GM19438 (cell line): Measurements from ENCODE around the gene MAML3.

ENCODE experiments used
- ATAC-seq: cut with Tn5 transposase; IDR thresholded peaks from one replicate; pipeline ENCODE4 v1.9.1; 2021; ENCODE audit warnings: low read depth; ENCODE audit not compliant: unreplicated experiment

The MAML3 gene

GRCh38 chr4:139908636-139909437 is 245.1 kb downstream of the MAML3 start:
- ATAC-seq: no peak

DNA sequence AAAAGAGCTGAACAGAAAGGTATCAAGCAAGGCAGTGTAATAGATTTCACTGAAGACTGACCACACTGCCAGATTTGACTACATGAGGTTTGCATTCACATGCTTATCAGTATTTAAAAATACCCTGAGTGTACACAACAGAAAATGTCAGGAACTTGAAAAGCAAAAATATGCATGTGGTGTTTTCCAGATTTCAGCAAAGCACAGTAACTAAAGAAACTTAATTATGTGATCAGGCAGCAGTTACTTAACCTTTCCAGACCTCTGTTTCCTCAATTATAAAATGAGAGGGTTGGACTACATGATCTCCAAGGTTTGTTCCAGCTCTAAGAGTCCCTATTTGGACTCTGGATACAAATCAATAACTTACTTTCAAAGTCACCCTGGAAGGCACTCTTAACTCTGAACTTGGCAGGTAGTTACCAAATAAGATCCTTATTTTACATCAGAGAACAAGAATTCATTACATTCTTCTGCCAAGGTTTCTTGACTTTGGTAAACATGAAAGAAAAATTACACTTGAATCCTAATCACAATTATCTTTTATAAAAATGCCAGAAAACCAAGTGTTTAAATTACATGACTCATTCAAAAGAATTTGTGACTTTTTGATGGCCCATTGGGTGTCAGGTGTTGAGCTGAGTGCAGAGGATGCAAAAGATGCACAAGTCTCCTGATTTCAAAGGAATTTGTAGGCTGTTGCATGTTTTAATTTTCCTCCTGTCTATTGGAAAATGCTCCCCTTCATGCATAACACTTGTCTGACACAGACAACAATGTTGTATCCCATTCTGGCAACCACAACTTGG is 246.8 kb downstream of the MAML3 start:
- ATAC-seq: no peak

- no peak for ATAC-seq
These were observed 248.5 kb downstream of the MAML3 start for GRCh38 chr4:139905489-139905888.

DNA sequence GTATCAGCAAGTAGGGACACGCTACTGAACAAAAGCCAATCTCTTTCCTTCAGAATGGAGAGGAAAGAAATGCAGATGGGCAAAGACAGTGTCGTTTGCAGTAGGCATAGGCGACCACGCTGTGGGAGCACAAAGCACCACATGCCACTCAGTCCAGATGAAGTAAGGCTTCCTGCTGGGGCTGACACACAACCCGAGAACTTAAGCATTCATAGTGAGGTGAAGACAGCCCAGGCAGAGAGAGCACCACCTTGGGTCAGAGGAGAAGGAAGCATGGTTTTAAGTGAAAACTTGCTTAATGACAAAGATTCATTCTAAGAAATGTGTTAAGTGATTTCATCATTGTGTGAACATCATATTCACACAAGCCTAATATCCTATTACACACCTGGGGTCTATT is 249.6 kb downstream of the MAML3 start:
- ATAC-seq: no peak

DNA sequence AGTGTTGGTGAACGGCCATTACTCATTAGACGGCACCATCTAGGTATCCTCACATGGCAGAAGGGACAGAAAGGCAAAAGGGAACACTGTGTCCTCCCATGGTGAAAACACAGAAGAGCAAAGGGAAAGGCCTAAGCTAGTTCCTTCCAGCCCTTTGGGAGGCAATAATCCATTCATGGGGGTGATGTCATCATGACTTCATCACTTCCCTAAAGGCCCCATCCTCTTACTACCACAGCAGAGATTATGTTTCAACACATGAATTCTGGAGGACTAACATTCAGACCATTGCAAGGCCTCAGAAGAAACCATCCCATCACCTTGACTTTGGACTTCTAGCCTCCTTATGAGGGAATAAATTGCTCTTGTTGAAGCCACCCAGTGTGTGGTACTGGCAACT is 250.1 kb downstream of the MAML3 start:
- no peak for ATAC-seq

GRCh38 chr4:139902321-139903320 is 251.4 kb downstream of the MAML3 start:
- ATAC-seq: no peak

DNA sequence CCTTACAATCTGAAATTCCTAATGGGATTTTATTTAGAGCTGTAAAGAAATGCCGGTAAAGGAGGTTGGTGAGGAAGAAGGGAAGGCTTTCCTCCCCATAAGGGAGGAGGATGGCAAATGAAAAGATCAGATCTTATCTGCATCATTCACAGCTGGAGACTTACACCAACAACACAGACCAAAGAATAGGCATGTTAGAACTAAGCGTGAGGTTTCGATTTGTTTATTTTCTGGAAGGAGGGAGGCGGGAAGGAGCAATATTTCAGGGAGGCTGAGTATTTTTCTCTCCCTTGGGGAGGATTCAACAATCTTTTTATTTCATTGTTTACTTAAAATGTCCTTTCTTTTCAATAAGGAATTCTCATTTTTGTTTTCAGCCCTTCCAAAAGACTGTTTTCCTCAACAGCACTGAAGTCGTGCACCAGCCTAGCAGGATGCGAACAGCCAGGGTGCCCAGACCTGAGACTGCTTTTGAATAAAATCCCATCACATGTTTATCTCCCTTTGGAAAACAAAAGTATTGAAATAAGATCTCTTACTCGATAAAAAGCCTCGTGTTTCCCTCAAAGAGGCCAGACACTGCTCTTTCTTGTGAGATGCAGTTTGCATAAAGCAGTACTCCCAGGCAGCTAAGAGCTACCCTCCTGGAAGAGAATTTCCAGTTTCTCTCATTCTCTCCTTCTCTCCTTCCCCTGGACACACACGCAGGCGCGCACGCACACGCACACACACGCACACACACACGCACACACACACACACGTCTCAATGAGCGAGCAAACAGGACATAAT is 252.3 kb downstream of the MAML3 start:
- ATAC-seq: no peak

GRCh38 chr4:139900964-139901376 is 253.0 kb downstream of the MAML3 start:
- ATAC-seq: no peak

DNA sequence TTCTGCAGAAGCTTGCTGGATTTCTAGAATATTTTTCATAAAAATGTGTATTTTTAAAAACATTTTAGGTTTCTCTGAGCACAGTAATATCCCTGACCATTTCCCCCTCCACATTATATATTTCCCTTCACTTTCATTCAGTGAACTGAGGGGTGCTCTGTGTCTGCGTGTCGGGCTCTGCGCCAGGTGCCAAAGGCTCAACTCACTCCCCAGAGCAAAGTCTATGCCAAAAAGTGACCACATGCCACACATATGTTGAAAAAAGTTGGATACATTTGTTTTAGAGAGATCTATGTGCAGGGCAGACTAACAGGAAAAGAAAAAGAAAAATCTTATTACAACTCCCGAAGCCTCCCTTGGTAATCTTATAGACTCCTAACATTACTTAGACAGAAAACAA is 254.6 kb downstream of the MAML3 start:
- no peak for ATAC-seq

- no peak for ATAC-seq
These were observed 255.7 kb downstream of the MAML3 start for GRCh38 chr4:139898293-139898692.

DNA sequence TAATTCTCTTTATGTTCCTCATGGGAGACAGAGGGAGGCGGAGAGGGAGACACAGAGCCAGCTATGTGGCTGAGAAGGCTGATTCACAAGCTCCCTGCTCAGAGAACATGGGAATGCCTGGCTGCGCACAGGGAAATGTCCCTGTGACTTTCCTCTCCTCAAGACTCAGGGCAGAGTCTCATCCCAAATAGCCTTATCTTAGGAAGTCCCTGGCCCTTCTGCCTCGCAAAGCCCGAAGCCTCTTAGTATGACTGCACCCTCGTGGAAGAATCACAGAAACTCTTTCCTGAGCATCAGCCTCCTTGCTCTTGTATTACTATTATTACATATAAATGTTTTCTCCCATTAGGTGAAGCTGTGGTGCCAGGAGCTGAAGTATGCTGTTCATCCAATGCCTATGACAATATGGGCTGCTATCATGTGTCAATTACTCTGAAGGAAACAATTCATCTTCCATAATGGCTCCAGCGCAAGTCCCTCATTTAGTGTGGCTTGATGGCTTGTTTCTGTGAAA is 257.8 kb downstream of the MAML3 start:
- ATAC-seq: no peak

DNA sequence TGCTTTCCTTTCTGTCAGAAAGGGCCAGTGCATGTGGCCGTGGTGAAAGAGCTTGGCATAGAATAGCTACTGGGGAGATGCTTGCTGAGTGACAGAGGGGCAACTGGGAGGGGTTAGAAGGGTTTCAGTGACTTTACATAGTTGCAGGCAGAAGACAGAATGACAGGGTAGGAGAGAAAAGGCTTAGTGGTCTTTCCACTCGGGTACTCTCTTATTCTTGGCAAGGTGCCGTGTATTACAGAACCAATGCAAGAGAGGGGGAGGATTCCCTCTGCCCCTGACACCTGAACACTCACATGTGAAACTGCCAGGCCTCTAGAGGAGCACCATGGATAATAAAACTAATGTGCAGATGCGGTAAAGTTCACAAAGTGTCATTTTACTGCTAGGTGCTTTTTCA is 260.2 kb downstream of the MAML3 start:
- no peak for ATAC-seq

DNA sequence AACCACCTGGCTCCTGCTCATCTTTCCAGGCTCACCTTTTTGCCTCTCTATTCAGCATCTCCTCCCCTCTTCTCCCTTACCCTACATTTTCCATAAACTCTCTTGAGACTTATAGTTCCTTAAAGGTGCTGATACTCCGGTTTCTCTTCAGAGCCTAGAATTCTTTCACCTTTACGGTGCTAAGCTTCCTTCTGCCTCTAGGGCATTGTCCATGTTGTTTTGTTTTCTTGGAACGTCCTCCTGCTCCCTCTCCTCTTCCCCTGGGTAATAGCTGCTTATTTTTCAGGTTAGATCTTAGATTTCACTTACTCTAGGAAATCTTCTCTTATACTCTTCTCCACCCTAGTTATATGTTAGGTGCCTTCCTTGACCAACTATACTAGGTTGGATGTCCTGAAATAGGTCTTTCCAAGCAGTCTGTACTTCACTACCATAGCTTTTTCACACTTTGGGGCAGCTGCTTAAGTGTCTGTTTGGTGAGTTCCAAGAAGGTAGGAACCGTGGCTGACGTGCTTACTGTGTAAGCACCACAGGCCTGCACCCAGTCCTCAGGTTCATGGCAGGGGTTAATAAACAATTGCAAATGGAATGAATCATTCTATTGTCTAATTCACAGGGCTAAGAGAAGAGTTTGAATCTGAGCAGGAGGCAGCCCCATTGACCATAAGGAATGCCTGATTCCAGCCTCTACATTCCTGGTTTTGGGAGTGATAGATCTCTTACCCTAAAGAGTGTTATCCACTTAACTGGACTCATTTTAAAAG is 260.8 kb downstream of the MAML3 start:
- no peak for ATAC-seq

DNA sequence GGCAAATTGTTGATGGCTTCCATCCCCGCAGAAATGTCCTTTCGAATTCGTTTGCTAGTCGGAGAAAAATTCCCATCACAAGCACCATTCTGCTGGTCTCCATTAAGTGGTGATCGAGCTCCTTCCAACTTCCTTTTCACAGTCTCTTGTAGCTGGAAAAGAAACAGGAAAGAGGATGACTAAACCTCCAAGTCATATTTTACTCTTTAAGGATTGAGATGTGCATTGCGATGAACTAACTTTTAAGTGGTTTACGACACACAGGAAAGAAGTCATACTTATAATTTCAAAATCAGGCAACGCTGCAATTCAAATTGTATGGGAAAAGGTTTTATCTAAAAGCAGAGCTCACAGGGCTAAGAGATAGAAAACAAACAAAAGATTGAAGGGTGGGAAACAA is 263.2 kb downstream of the MAML3 start:
- no peak for ATAC-seq

- no peak for ATAC-seq
These were observed 264.1 kb downstream of the MAML3 start for GRCh38 chr4:139889901-139890300.

GRCh38 chr4:139889264-139889663 is 264.7 kb downstream of the MAML3 start:
- no peak for ATAC-seq

DNA sequence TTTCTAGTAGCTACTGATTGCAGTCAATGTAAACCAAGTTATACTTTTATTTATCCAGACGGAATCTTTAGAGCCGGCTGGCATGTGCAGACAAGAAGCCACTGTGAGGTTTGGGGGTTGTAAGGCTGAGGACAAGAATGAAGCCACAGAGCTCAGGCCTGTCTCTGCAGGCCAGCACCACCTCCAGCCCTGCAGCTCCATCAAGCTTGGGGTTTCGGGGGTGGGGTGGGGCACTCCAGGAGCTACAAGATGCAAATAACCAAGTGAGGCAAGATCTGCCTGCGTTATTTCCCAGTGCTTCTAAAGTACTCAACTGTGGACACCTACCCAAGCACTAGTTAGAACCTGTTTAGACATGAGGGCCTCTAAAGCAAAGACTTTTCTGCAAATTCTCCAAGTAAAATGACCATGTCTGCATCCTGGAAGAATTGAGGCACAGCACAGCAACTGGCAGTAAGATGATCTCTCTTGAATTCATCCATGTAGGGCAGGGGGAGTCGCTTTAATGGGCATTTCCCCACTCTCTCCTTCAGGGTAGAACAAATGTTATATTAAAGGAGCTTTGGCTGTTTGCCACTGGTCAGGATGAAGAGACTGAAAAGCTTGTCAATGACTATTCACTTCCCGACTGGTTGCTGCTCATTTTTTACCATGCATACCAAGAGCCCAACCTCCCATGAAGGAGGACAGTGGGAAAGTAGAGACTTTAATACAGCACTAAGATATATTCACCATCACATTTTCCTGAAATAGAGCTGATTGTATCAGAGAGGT is 265.8 kb downstream of the MAML3 start:
- no peak for ATAC-seq

DNA sequence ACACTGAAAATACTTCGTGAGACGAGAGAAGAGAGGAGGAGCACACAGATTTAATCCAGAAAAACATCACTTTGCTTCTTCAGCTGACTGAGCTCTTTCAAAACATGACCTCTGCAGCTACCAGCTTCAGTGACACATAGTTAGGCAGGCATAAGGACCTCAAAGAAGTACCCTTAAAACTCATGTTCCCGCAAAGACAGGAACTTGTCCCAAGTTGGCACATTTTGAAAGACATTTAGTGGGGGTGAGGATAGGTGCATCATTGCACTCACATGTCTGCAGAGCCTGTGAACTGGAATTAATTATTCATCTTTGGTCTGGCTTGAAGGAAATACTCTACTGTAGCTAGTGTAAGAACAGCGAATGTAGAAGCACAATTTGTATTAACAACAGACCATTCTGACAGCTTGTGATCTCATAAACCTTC is 266.6 kb downstream of the MAML3 start:
- ATAC-seq: no peak
